Measurements from ENCODE around the gene RAP1A. TPM values are rescaled to one million over a fixed set of nuclear protein-coding genes. Genes with fewer than 3 reads are reported as not detected.

RAP1A gene
- total and polyA plus RNA-seq, 11 donors, result 52.6 to 134 (median 99.1) TPM

DNA sequence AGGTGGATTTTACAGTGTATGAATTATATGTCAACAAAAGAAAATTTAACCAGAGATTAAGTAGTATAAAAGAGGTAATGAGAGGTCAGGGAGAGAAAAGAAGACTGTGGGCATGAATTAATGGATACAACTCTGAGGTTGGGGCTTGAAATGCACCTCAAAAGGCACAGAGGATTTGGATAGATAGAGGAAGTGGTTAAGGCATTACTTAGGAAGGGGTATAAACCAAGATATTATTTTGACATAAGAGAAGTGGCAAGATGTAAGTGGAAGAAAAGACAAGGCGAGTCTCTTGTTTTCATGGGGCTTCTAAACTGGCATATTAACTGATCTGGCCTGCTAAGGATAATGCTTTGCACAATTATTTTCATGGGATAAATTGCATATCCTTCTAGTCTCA is 34.1 kb downstream of the RAP1A start:
- DNase-seq, result no peak
- Histone ChIP-seq H3K36me3 (peaks cover 0 to 7% (median 0%) of the 10 kb centered on the region in 9 donors), H3K4me3 (no peak overlapping the region), H3K27ac (no peak overlapping the region), H3K4me1 (peaks cover 0 to 49% (median 18%) of the 10 kb centered on the region in 12 donors), H3K27me3 (no peaks in the 10 kb centered on the region), H3K9me3 (no peaks in the 10 kb centered on the region)
- intact Hi-C loops (cut with DNase I), result loop anchor here in 2 of 10 donors (2.0 to 10.0 kb wide), 2 partner anchors 145 to 429 kb away; partner anchors contain the start of gene CHI3L2 (in 1 of the 2)
- no peak for TF ChIP-seq POLR2A (IDR thresholded peaks at IDR 0.05)
- TF ChIP-seq, protein P1, sequence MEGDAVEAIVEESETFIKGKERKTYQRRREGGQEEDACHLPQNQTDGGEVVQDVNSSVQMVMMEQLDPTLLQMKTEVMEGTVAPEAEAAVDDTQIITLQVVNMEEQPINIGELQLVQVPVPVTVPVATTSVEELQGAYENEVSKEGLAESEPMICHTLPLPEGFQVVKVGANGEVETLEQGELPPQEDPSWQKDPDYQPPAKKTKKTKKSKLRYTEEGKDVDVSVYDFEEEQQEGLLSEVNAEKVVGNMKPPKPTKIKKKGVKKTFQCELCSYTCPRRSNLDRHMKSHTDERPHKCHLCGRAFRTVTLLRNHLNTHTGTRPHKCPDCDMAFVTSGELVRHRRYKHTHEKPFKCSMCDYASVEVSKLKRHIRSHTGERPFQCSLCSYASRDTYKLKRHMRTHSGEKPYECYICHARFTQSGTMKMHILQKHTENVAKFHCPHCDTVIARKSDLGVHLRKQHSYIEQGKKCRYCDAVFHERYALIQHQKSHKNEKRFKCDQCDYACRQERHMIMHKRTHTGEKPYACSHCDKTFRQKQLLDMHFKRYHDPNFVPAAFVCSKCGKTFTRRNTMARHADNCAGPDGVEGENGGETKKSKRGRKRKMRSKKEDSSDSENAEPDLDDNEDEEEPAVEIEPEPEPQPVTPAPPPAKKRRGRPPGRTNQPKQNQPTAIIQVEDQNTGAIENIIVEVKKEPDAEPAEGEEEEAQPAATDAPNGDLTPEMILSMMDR (IDR thresholded peaks at IDR 0.05), result no peak
- no peak for ATAC-seq
- 83 to 92% (median 91%) methylated on average over 1 of the region's 1 CpG for WGBS, 4 donors

DNA sequence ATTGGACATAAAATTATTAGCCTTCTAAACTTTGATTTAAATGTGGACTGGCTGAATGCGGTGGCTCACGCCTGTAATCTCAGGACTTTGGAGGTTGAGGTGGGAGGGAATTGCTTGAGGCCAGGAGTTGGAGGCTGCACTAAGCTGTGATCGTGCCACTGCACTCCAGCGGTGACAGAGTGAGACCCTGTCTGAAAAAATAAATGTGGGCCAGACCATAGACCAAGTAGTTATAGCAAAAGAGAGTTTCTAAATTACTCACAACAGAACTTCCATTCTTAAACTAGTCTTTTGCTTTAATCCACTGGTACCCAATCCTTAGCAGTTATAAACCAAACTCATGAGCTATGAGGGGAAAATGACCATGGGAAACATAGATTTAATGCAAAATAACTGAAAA is 35.2 kb downstream of the RAP1A start:
- intact Hi-C loops (cut with DNase I), result loop anchor here in 4 of 10 donors (2.0 to 10.0 kb wide), 6 partner anchors 63 to 430 kb away; partner anchors contain the start of genes CHI3L2 (in 1 of the 4) and DDX20 (in 1 of the 4)
- Histone ChIP-seq H3K4me1 (peaks cover 0 to 51% (median 12%) of the 10 kb centered on the region in 12 donors), H3K36me3 (peaks cover 0 to 7% (median 0%) of the 10 kb centered on the region in 9 donors), H3K27ac (no peak overlapping the region), H3K9me3 (no peaks in the 10 kb centered on the region), H3K27me3 (no peaks in the 10 kb centered on the region), H3K4me3 (no peak overlapping the region)
- no peak for TF ChIP-seq POLR2A (IDR thresholded peaks at IDR 0.05)
- TF ChIP-seq, protein P1 (IDR thresholded peaks at IDR 0.05), result no peak
- ATAC-seq (no peak), DNase-seq (no peak)
- 68 to 80% (median 77%) methylated on average over 4 of the region's 4 CpGs for WGBS, 4 donors

DNA sequence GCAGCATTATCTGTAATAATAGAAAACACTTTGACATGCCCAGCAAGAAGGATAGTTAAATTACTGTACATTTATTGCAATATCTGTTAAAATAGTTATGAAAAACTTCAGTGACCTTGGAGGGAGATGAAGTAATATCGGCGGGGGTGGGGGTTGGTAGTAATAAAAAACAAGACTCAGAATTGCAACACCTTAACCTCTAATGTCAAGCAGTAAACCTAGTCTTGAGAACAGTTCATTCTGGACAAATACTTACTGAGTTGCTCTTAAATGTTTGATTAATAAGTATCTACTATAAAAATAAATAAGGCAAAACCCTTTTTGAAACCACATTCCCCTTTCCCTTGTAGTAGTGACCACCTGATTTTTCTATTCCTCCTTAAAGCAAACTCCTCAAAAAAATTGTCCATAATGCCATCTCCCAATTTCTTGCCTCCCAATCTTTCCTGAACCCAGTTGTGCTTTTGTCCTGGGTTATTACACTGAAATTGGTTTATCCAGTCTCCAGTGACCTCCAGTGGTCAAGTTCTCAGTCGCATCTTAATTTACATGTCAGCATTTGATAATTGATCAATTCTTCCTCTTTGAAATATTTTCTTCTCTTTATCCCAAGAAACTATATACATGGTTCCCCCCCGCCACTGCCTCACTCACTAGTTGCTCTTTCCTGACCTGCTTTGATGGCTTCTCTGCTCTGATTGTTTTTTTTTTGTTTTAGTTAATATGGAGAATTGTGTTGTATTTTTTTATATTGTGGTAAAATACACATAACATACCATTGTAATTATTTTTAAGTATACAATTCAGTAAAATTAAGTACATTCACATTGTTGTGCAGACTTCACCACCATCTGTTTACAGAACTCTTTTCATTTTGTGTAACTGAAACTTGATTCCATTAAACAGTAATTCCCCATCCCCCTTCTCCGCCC is 36.8 kb downstream of the RAP1A start:
- TF ChIP-seq, protein P1 (IDR thresholded peaks at IDR 0.05), result peak; percentile 42 to 82 (median 68)
- TF ChIP-seq POLR2A (IDR thresholded peaks at IDR 0.05), result no peak
- peak; percentile 19 to 73 (median 56) for ATAC-seq
- Histone ChIP-seq H3K27ac (peak overlapping the region in 2 of 12 donors; percentile 3 to 40), H3K27me3 (no peaks in the 10 kb centered on the region), H3K9me3 (no peaks in the 10 kb centered on the region), H3K36me3 (peaks cover 0 to 7% (median 0%) of the 10 kb centered on the region in 9 donors), H3K4me3 (no peak overlapping the region), H3K4me1 (peaks cover 0 to 67% (median 25%) of the 10 kb centered on the region in 12 donors)
- 52 to 60% (median 59%) methylated on average over 5 of the region's 5 CpGs for WGBS, 4 donors
- no peak for DNase-seq
- intact Hi-C loops (cut with DNase I), result loop anchor here in 9 of 10 donors (1.0 to 10.0 kb wide), 9 partner anchors 64 to 432 kb away; partner anchors contain the start of genes CHI3L2 (in 1 of the 9) and DDX20 (in 1 of the 9)

DNA sequence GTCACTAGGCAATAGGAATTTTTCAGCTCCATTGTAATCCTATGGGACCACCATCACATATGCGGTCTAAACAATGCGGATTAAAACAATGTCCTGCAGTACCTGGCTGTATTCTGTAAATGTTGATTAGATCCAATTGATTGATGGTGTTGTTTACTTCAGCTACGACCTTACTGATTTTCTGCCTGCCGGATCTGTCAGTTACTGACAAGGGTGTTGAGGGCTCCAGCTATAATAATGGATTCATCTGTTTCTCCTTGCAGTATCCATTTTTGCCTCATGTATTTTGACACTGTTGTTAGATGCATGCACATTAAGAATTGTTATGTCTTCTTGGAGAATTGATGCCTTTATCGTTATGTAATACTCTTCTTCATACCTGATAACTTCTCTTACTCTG is 39.0 kb downstream of the RAP1A start:
- H3K27ac ChIP-seq, result no peak overlapping the region
- WGBS, 4 donors, result 86 to 91% (median 88%) methylated on average over 5 of the region's 5 CpGs

More for the DNA sequence above, 39.0 kb downstream of the RAP1A start:
- ATAC-seq (no peak), DNase-seq (no peak)
- Histone ChIP-seq H3K27me3 (no peaks in the 10 kb centered on the region), H3K9me3 (no peaks in the 10 kb centered on the region), H3K36me3 (no peaks in the 10 kb centered on the region), H3K4me3 (no peak overlapping the region), H3K4me1 (peaks cover 0 to 77% (median 25%) of the 10 kb centered on the region in 12 donors)
- TF ChIP-seq POLR2A (IDR thresholded peaks at IDR 0.05), result no peak
- TF ChIP-seq, protein P1 (IDR thresholded peaks at IDR 0.05), result no peak
- intact Hi-C loops (cut with DNase I), result loop anchor here in 5 of 10 donors (2.0 to 10.0 kb wide), 6 partner anchors 66 to 434 kb away; partner anchors contain the start of genes CHI3L2 (in 1 of the 5) and DDX20 (in 1 of the 5)
